Measurements from ENCODE around the gene SYP.

GRCh38 chrX:49214416-49214815 lies 14.4 kb upstream of the SYP start:
- TF ChIP-seq, protein P1, sequence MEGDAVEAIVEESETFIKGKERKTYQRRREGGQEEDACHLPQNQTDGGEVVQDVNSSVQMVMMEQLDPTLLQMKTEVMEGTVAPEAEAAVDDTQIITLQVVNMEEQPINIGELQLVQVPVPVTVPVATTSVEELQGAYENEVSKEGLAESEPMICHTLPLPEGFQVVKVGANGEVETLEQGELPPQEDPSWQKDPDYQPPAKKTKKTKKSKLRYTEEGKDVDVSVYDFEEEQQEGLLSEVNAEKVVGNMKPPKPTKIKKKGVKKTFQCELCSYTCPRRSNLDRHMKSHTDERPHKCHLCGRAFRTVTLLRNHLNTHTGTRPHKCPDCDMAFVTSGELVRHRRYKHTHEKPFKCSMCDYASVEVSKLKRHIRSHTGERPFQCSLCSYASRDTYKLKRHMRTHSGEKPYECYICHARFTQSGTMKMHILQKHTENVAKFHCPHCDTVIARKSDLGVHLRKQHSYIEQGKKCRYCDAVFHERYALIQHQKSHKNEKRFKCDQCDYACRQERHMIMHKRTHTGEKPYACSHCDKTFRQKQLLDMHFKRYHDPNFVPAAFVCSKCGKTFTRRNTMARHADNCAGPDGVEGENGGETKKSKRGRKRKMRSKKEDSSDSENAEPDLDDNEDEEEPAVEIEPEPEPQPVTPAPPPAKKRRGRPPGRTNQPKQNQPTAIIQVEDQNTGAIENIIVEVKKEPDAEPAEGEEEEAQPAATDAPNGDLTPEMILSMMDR (conservative IDR thresholded peaks at IDR 0.05), result no peak
- no peak for TF ChIP-seq EZH2 (IDR thresholded peaks at IDR 0.05; ENCODE audit: low read depth)
